ENCODE data around the gene PTPN5. TPM values are rescaled to one million over a fixed set of nuclear protein-coding genes. Genes with fewer than 3 reads are reported as not detected.

PTPN5 gene
- total RNA-seq, 2 donors from 2014 or later = 0.77 to 4.8 TPM

DNA sequence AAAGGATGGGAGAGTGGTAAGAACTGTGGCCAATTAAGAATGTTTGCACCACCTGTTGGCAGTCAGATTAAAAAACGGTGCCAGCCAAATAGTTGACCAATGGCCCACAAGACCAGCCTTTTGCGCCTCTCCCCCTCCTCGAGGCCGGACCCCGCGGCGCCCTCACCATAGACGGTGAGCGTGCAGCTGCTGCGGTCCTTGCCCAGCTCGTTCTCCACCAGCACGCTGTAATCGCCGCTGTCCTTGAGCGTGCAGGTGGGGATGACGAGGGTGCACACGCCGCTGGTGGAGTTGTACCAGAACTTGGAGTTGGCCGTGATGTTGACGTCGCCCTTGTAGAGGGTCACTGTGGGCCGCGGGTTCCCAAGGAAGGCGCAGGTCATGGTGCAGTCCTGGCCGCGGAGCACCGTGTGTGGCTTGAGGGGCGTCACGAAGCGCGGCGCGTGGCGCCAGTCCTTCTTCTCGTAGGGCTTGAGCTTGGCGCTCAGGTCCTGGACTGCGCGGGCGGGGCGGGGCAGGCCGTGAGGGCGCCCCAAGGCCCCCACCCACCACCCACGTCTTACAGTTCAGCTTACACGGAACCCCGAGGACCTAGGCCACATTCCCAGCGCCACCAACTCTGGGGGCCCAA is 85.8 kb downstream of the PTPN5 start:
- no peak for TF ChIP-seq POLR2A (IDR thresholded peaks at IDR 0.05)
- TF ChIP-seq POLR2AphosphoS5 (IDR thresholded peaks at IDR 0.05) = no peak
- TF ChIP-seq, protein P1, sequence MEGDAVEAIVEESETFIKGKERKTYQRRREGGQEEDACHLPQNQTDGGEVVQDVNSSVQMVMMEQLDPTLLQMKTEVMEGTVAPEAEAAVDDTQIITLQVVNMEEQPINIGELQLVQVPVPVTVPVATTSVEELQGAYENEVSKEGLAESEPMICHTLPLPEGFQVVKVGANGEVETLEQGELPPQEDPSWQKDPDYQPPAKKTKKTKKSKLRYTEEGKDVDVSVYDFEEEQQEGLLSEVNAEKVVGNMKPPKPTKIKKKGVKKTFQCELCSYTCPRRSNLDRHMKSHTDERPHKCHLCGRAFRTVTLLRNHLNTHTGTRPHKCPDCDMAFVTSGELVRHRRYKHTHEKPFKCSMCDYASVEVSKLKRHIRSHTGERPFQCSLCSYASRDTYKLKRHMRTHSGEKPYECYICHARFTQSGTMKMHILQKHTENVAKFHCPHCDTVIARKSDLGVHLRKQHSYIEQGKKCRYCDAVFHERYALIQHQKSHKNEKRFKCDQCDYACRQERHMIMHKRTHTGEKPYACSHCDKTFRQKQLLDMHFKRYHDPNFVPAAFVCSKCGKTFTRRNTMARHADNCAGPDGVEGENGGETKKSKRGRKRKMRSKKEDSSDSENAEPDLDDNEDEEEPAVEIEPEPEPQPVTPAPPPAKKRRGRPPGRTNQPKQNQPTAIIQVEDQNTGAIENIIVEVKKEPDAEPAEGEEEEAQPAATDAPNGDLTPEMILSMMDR (IDR thresholded peaks at IDR 0.05) = no peak
- Histone ChIP-seq H3K9me3 (no peaks in the 10 kb centered on the region), H3K36me3 (no peaks in the 10 kb centered on the region), H3K4me3 (peak overlapping the region; percentile 35 to 39), H3K27ac (peak overlapping the region; percentile 60 to 77), H3K27me3 (replicated peaks; ENCODE audit: insufficient read depth) (no peaks in the 10 kb centered on the region), H3K4me1 (replicated peaks) (peaks cover 7% of the 10 kb centered on the region)
- no peak for DNase-seq (ENCODE audit: low spot score)
- under 1% methylated on average over 46 of the region's 46 CpGs for WGBS
- intact Hi-C loops (cut with DNase I) = no loop called here

DNA sequence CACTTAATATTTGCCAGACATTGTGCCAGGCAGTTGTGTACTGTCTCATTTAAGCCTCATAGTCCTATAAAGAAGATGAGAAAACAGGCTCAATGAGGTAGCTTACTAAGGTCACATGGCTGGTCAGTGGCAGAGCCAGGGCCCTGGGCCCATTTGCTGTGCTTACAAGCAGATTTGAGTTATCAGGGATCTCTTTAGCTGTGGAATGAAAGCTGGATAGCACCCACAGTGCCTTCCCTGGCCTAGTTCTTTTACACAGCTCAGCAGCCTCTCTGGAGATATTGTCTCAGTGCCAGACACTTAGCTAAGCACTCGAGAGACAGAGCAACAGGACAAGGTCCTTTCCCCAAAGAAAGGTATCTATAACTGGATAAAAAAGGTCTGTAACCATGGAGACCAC is 86.9 kb downstream of the PTPN5 start:
- no peaks in the 10 kb centered on the region for H3K9me3 ChIP-seq
- 25% methylated on average over 1 of the region's 1 CpG for WGBS
- H3K4me3 ChIP-seq = no peak overlapping the region
- intact Hi-C loops (cut with DNase I) = loop anchor here (5.0 kb wide), 1 partner anchor 382 kb away; the partner anchor contains the start of genes GTF2H1 and HPS5
- H3K36me3 ChIP-seq = no peaks in the 10 kb centered on the region
- DNase-seq (ENCODE audit: low spot score) = no peak
- no peak overlapping the region for H3K27ac ChIP-seq
- no peak for TF ChIP-seq POLR2A (IDR thresholded peaks at IDR 0.05)
- TF ChIP-seq, protein P1 (IDR thresholded peaks at IDR 0.05) = no peak
- no peak for TF ChIP-seq POLR2AphosphoS5 (IDR thresholded peaks at IDR 0.05)
- peaks cover 7% of the 10 kb centered on the region for H3K4me1 ChIP-seq (replicated peaks)
- no peaks in the 10 kb centered on the region for H3K27me3 ChIP-seq (replicated peaks; ENCODE audit: insufficient read depth)

DNA sequence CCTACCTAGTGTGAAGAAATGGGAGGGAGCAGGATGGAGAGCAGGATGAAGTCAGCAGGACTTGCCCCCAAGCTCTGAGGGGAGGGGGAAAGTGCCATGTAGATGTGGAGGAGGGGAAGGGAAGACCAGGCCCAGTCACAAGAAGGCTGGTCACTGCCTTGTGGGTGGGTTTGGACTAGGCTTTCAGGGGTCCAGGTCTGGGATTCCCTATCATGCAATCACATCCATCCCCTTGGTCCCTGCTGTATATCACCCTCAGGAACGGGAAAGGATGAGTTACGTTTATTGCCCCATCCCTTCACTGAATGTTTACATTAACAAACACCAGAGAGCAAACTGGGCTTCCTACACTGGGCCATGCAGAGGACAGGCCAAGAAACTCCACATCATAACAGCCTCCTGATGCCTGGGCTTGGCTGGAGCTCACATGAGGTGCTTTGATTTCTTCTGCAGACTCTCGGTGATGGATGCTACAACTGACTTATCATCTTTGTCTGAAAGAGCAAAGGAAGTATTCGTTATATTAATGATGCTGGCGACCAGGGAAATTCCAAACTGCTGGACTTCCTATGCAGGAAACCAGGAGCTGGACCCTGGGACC is 87.5 kb downstream of the PTPN5 start:
- TF ChIP-seq, protein P1 (IDR thresholded peaks at IDR 0.05) = no peak
- no peak for TF ChIP-seq POLR2A (IDR thresholded peaks at IDR 0.05)
- no peak for TF ChIP-seq POLR2AphosphoS5 (IDR thresholded peaks at IDR 0.05)
- 89% methylated on average over 5 of the region's 5 CpGs for WGBS
- H3K27me3 ChIP-seq (replicated peaks; ENCODE audit: insufficient read depth) = no peaks in the 10 kb centered on the region
- H3K36me3 ChIP-seq = no peaks in the 10 kb centered on the region
- H3K9me3 ChIP-seq = no peaks in the 10 kb centered on the region
- H3K27ac ChIP-seq = no peak overlapping the region
- DNase-seq (ENCODE audit: low spot score) = no peak
- H3K4me1 ChIP-seq (replicated peaks) = peaks cover 7% of the 10 kb centered on the region
- H3K4me3 ChIP-seq = no peak overlapping the region
- intact Hi-C loops (cut with DNase I) = loop anchor here (5.0 kb wide), 1 partner anchor 382 kb away; the partner anchor contains the start of genes GTF2H1 and HPS5

DNA sequence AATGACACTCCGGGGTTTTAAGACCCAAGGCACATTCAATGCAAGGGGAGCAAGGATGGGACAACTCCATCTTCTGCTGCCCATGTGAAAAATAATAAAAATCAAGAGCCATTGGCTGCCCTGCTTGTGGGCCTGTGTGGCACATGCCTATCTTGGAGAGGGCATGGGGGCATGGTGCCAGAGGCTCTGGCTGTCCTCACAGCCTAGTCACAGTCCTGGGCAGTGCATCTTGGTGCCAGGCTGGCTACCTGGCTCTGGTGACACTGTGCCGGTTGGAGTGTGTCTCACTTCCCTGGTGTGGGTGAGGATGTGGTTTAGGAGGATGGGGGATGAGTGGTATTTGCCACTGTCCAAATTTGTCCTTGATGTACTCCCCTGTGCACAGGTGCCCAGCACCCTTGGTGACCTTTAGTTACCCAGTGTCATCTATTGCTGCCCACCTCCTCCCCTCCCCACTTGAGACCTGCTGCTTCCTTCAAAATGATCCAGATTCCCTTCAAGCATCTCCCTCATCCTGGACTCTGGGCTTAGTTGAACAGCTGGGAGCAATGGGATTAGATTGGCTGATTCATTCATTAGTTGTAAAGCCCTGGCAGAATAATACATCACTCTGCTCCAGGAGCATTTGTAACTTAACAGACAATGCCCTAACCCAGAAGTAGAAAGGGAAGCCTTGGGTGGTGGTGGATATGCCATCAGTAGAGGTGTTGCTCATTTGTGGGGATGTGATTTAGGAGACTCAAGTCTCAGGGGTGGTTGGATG is 88.4 kb downstream of the PTPN5 start:
- DNase-seq (ENCODE audit: low spot score) = no peak
- H3K27ac ChIP-seq = no peak overlapping the region
- no peaks in the 10 kb centered on the region for H3K9me3 ChIP-seq
- whole genome bisulfite sequencing = 100% methylated on average over 2 of the region's 2 CpGs
- no peak overlapping the region for H3K4me3 ChIP-seq
- no peaks in the 10 kb centered on the region for H3K27me3 ChIP-seq (replicated peaks; ENCODE audit: insufficient read depth)
- peaks cover 7% of the 10 kb centered on the region for H3K4me1 ChIP-seq (replicated peaks)
- intact Hi-C loops (cut with DNase I) = loop anchor here (5.0 kb wide), 1 partner anchor 381 kb away; the partner anchor contains the start of genes GTF2H1 and HPS5
- no peaks in the 10 kb centered on the region for H3K36me3 ChIP-seq
- TF ChIP-seq POLR2A (IDR thresholded peaks at IDR 0.05) = no peak
- TF ChIP-seq POLR2AphosphoS5 (IDR thresholded peaks at IDR 0.05) = no peak
- TF ChIP-seq, protein P1 (IDR thresholded peaks at IDR 0.05) = no peak

Measured in prostate gland (tissue), 2 donors.